ENCODE data around the gene SCAMP4. TPM values are rescaled to one million over a fixed set of nuclear protein-coding genes. Genes with fewer than 3 reads are reported as not detected.
"Not testable (repeated sequence)": the region's sequence is repeated elsewhere in the genome, so short reads cannot be mapped to it uniquely, and the experiment has no call there.

The SCAMP4 gene
- total RNA-seq, 1 experiment from 2014 or later = 73.3 TPM

- no peak for DNase-seq (ENCODE audit: low spot score)
Observed at GRCh38 chr19:1866693-1867348, 38.4 kb upstream of the SCAMP4 start.

- no peak for DNase-seq (ENCODE audit: low spot score)
Observed at GRCh38 chr19:1867349-1867724, 37.9 kb upstream of the SCAMP4 start.

DNA sequence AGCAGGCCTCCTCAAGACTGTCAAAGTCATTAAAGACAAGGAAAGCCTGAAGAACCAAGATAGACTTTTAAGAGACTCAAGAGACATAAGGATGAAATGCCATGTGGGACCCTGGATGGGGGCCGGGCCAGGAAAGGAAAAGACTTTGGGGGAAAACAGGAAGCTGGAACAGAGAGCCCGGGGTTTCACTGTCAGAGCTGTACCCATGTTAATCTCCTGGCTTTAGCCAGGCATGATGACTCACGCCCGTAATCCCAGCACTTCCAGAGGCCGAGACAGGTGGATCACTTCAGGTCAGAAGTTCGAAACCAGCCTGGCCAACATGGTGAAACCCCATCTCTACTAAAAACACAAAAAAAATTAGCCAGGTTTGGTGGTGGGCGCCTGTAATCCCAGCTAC is 36.2 kb upstream of the SCAMP4 start:
- DNase-seq (ENCODE audit: low spot score) = no peak

- DNase-seq (ENCODE audit: low spot score) = no peak
Observed at GRCh38 chr19:1871140-1871597, 34.0 kb upstream of the SCAMP4 start.

GRCh38 chr19:1871630-1872029 is 33.6 kb upstream of the SCAMP4 start:
- no peak for DNase-seq (ENCODE audit: low spot score)

GRCh38 chr19:1872807-1873523 is 32.2 kb upstream of the SCAMP4 start:
- no peak for DNase-seq (ENCODE audit: low spot score)

- DNase-seq (ENCODE audit: low spot score) = no peak
Observed at GRCh38 chr19:1873524-1874473, 31.4 kb upstream of the SCAMP4 start.

DNA sequence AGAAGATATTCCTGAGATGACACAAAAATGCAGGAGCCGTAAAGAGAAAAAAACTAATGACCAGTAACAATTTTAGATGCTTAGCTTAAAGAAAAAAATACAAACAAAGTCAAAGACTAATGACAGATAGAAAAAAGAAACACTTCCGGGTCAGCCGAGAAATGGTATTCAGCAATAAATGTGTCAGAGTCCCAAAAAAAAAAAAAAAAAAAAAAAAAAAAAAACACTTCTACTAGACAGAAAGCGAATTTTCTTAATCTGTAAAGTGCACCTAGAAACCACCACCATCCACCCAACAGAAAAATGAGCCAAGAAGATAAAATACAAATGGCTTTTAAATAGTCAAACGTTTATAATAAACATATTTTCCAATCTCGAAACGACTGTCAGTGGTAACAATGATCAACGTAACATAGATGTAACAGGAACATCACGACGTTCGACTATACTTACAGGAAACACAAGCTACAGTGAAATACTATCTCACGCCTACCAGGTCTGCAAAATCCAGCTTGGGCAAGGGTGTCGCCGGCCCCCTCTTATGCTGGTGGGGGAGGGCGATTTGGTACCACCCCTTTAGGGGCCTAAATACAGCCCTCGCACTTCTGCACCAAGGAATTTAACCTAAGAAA is 30.5 kb upstream of the SCAMP4 start:
- no peak for DNase-seq (ENCODE audit: low spot score)

DNA sequence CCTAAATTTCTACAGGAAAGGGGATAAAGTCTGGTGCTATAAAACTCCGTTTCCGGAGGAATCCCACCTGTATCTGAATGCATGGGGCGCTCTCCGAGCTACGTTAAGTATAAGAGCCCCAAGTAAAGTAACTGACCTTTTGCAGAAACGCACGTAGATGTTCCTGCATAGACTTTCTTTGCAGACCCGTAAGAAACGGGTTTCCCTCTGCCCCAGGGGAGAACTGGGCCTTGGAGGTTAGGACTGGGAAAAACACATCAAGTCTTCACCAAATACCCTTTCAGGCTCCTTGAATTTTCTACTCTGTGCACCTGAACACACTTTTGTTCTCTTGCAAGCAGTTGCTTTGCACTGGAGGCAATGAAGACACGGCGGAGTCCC is 29.9 kb upstream of the SCAMP4 start:
- DNase-seq (ENCODE audit: low spot score) = peak; percentile 17

DNA sequence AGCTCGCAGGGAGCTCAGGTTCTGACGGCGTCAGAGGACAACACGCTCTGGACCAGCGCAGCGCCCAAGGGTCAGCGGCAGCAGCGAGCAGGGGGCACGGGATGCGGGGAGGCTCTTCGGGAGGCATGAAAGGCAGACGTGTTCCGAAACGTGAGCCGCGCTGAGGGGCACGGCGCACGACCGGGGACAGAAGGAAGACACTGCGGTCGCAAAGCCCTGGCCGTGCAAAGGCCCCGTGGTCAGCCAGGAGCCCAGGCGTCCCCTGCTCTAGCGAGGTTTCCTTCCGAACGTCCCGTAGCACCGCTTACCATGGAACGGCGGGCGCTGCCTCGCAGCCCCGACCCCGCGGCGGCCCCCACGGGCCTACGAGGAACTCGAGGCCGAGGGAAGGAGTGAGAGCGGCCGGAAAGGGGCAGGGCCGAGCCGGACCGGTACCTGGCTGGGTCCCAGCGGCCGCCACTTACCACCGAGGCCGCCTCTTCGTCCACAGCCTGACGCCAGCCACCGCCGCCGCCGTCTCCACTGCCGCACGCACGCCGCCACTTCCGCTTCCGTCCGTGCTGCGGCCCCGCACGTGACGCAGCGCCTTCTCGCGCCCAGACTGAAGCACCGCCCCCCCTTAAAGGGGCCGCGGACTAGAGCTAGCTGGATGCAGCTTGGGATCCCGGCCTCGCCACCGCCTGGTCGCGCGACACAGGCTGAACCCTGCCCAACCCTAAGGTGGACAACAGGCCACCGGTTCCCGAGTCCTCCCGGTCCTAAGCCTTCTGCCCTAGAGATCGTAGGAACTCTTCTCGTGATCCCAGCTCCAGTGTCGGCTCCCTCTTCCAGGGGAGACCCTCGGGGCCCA is 29.3 kb upstream of the SCAMP4 start:
- DNase-seq (ENCODE audit: low spot score) = peak; percentile 82

- not testable (repeated sequence) for DNase-seq (ENCODE audit: low spot score)
Observed at GRCh38 chr19:1876496-1877279, 28.5 kb upstream of the SCAMP4 start.

DNA sequence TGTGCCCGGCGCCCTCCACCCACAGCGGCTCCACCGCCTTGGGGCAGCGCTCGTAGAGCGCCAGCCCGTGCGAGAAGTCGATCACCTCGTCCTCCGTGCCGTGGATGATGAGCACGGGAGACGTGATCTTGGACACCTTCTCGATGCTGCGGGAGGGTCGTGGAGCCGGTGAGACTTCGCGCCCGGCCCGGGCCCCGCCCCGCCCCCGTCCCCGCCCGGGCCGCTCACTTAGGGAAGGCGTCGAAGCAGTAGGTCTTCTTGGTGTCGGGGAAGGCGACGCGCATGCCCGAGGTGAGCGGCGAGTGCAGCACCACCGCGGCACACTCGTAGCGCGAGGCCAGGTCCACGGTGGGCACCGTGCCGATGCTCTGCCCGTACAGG is 27.9 kb upstream of the SCAMP4 start:
- DNase-seq (ENCODE audit: low spot score) = not testable (repeated sequence)

DNA sequence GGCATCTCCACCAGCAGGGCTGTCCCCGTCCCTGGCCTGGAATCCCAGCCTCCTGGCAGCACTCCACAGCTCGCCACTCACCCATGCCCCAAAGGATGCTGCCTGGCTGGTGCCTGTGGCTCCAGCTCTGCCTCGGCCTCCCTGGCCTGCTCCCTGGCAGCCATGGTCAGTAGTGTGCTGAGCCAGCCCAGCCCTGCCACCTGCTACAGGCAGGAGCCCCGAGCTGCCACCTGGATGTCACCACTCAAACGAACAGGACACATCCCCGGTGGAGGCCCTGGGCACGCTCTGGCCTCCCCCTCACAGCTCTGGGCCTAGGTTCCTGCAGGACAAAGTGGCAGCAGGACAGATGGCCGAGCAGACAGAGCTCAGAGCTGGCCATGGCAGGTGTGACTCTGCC is 26.6 kb upstream of the SCAMP4 start:
- DNase-seq (ENCODE audit: low spot score) = not testable (repeated sequence)

- DNase-seq (ENCODE audit: low spot score) = not testable (repeated sequence)
Observed at GRCh38 chr19:1879982-1880381, 25.2 kb upstream of the SCAMP4 start.

DNA sequence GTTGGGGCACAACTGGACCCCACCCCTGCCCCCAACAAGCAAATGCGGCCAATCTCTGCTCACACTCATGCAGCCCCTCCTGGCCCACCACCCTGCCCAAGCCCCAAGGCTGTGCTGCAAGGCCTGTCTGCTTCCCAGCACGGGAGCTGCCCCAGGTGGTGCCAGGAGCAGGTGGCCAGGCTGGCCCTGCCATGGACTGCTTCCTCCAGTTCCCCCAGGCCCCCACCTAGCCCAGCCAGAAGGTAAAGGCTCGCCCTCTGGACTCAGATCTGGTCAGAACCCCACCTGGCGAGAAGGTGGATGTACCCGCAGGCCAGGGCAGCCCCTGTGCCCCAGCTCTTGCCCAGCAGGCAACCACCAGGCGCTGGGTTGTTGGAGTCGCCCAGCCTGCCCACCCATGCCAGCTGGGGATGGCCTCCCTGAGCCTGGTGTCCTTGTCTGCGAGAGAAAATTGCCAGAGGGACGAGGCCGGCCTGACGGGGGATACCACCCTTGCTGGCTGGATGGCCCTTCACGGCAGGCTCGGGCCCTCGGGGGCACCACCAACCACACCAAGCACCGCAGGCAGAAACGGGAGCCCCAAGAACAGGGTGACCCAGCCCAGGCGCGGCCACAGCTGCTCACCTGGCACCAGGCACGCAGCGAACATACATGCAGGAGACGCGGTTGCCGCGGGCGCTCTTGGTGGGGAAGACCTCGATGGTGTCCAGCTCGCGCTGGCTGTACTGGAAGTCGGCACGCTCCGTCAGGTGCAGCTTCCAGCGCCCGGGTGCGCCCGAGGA is 24.4 kb upstream of the SCAMP4 start:
- DNase-seq (ENCODE audit: low spot score) = no peak

DNA sequence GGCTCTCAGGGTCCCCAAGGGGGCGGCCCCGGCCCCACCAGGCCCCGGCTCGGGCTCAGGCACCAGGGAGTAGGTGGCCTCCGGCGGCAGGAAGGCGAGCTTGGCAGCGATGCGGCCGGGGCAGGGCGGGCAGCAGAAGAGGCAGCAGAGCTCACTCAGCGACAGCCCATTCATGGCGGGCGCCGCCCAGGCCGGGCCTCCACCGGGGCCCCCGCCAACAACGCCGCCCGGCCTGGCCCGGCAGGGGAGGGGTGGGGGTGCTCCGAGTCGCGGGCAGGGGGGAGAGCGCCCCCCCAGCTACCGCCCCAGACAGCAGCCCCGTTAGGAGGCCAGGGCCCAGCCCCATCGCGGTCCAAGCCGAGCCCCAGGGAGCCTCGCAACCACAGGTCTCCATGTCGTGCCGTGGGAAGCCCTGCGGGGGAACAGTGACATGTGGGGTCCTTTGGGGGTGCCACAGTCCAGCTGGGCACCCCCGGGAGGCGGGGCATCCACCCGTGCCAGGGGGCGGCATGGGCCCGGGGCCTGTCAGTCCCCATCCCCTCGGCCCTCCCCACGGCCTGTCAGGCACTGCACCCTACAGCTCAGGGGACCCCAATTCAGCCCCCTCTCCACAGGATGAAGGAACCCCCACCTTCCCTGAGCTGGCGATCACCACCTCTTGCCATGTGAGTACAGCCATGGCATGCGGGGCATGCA is 23.7 kb upstream of the SCAMP4 start:
- not testable (repeated sequence) for DNase-seq (ENCODE audit: low spot score)

DNA sequence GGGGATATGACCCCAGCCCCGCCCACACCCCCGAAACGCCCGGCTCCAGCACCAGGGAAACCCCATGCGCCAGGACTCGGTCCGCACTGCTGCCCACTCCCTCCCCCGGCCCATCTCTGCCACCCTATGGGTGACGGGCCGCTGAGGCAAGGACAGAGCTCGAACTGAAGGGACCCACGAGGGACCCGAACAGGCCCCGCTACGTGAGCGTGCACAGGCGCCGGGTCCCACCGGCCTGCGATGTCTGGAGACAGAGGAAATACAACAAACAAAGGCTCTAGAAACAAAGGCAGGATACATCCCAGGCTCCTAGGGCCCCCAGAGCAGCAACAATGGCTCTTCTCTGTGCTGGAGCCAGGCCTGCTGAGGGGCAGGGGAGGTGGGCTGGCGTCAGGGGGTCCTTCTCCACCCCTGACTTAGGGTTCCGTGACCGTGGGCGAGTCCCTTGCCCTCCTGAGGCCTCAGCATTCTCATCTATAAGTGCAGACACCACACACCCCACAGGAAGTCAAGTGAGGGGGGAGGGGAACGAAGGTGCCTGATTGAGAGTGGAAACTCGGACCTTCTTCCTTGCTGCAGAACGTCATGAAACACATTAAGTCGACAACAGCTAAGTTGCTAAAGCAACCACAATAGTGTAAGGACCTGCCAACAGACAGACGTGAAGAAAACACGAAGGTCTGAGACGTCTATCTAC is 23.0 kb upstream of the SCAMP4 start:
- DNase-seq (ENCODE audit: low spot score) = no peak

Data from HT-29 (cell line).